ENCODE results near the gene OASL.

Gene OASL

DNA sequence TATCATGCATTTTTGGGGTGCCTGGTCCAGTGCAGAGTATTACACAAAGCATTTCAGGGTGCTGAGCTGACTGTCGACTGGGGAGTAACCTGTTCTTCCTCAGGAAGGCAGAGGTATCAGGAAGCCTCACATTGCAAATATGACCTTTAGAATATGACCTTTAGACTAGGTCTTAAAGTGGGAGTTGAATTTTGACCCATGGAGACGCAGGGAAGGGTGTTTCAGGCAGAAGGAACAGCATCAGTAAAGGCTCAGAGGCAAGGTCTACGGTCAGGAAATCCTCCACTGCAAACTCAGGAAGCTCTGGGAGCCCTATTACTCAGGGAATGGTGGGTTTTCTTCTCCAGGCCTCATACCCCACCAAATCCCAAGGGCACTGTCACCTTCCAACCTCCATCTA, 49.4 kb downstream of the OASL start:
- Histone ChIP-seq H3K27ac (no peak overlapping the region), H3K36me3 (ENCODE audit: insufficient read depth) (no peaks in the 10 kb centered on the region), H3K27me3 (ENCODE audit: insufficient read depth, low read depth) (no peaks in the 10 kb centered on the region), H3K4me2 (no peak overlapping the region), H2AFZ (ENCODE audit: low read depth) (no peak overlapping the region), H3K4me1 (ENCODE audit: low read depth, poor library complexity, severe bottlenecking) (no peaks in the 10 kb centered on the region), H3K4me3 (IDR thresholded peaks at IDR 0.05; ENCODE audit: insufficient read depth, low read depth, low read length) (no peak overlapping the region), H3K79me2 (ENCODE audit: insufficient read depth, low read depth) (no peaks in the 10 kb centered on the region), H3K9ac (no peak overlapping the region), H4K20me1 (ENCODE audit: insufficient read depth) (no peaks in the 10 kb centered on the region)
- TF ChIP-seq, protein P1, sequence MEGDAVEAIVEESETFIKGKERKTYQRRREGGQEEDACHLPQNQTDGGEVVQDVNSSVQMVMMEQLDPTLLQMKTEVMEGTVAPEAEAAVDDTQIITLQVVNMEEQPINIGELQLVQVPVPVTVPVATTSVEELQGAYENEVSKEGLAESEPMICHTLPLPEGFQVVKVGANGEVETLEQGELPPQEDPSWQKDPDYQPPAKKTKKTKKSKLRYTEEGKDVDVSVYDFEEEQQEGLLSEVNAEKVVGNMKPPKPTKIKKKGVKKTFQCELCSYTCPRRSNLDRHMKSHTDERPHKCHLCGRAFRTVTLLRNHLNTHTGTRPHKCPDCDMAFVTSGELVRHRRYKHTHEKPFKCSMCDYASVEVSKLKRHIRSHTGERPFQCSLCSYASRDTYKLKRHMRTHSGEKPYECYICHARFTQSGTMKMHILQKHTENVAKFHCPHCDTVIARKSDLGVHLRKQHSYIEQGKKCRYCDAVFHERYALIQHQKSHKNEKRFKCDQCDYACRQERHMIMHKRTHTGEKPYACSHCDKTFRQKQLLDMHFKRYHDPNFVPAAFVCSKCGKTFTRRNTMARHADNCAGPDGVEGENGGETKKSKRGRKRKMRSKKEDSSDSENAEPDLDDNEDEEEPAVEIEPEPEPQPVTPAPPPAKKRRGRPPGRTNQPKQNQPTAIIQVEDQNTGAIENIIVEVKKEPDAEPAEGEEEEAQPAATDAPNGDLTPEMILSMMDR (conservative IDR thresholded peaks at IDR 0.05; ENCODE audit: low read depth, low read length), result no peak

DNA sequence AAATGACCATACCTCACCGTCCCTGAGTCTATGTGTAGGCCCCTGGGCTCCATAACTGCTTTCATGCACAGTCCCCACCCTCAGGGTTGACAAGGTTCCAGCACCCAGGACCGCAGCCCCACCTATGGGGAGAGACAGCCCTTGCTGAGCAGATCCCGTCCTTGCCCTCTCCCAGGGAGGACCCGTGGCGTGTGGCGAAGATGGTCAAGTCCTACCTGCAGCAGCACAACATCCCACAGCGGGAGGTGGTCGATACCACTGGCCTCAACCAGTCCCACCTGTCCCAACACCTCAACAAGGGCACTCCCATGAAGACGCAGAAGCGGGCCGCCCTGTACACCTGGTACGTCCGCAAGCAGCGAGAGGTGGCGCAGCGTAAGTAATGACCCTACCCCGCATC, 50.4 kb downstream of the OASL start:
- H3K27me3 ChIP-seq (ENCODE audit: insufficient read depth, low read depth), result no peaks in the 10 kb centered on the region
- H3K27ac ChIP-seq, result no peak overlapping the region
- H3K9ac ChIP-seq, result no peak overlapping the region
- no peaks in the 10 kb centered on the region for H3K79me2 ChIP-seq (ENCODE audit: insufficient read depth, low read depth)
- H3K4me2 ChIP-seq, result no peak overlapping the region
- no peaks in the 10 kb centered on the region for H4K20me1 ChIP-seq (ENCODE audit: insufficient read depth)
- TF ChIP-seq, protein P1 (conservative IDR thresholded peaks at IDR 0.05; ENCODE audit: low read depth, low read length), result no peak
- no peak overlapping the region for H2AFZ ChIP-seq (ENCODE audit: low read depth)
- no peaks in the 10 kb centered on the region for H3K36me3 ChIP-seq (ENCODE audit: insufficient read depth)
- H3K4me3 ChIP-seq (IDR thresholded peaks at IDR 0.05; ENCODE audit: insufficient read depth, low read depth, low read length), result no peak overlapping the region
- H3K4me1 ChIP-seq (ENCODE audit: low read depth, poor library complexity, severe bottlenecking), result no peaks in the 10 kb centered on the region

DNA sequence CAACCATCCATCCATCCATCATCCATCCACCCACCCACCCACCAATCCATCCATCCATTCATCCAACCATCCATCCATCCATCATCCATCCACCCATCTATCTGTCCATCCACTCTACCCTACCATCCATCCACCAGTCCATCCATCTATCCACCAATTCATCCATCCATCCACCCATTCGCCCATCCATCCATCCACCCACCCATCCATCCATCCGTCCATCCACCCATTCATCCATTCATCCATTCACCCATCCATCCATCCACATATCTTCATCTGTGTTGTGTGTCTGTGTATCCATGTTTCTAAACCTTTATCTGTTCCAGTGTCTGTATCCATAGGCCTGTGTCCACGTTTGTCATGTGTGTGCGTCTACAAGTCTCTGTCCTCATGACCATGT, 50.8 kb downstream of the OASL start:
- no peak overlapping the region for H3K9ac ChIP-seq
- no peaks in the 10 kb centered on the region for H3K79me2 ChIP-seq (ENCODE audit: insufficient read depth, low read depth)
- H3K4me2 ChIP-seq, result no peak overlapping the region
- H3K4me3 ChIP-seq (IDR thresholded peaks at IDR 0.05; ENCODE audit: insufficient read depth, low read depth, low read length), result no peak overlapping the region
- H3K4me1 ChIP-seq (ENCODE audit: low read depth, poor library complexity, severe bottlenecking), result no peaks in the 10 kb centered on the region
- H3K36me3 ChIP-seq (ENCODE audit: insufficient read depth), result no peaks in the 10 kb centered on the region
- H3K27ac ChIP-seq, result no peak overlapping the region
- H4K20me1 ChIP-seq (ENCODE audit: insufficient read depth), result no peaks in the 10 kb centered on the region
- TF ChIP-seq, protein P1 (conservative IDR thresholded peaks at IDR 0.05; ENCODE audit: low read depth, low read length), result no peak
- no peak overlapping the region for H2AFZ ChIP-seq (ENCODE audit: low read depth)
- H3K27me3 ChIP-seq (ENCODE audit: insufficient read depth, low read depth), result no peaks in the 10 kb centered on the region

DNA sequence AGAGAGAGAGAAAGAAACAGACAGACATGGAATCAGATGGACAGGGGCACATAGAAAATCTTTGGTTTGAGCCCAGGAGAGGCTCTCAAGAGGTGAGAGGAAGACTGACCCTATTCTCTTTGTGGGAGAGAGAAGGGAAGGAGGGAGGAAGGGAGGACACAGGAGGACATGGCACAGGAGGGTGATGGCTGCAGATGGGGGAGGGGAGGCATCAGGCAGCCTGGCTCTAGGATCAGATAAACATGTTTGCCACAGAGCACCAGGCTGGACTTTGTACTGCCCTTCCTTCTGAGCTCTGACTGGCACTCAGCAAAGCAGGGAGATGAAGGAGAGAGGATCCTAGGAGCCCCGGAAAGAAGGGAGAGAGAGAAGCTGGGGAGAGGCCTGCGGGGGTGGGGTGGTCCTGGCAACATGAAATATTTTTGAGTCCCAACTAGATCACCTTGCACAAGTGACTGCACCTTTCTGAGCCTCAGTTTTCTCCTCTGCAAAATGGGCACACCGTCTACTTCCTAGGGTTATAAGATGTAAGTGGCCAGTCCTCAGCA, 54.6 kb downstream of the OASL start:
- no peaks in the 10 kb centered on the region for H3K27me3 ChIP-seq (ENCODE audit: insufficient read depth, low read depth)
- H2AFZ ChIP-seq (ENCODE audit: low read depth), result no peak overlapping the region
- H3K4me1 ChIP-seq (ENCODE audit: low read depth, poor library complexity, severe bottlenecking), result no peaks in the 10 kb centered on the region
- H3K27ac ChIP-seq, result no peak overlapping the region
- H4K20me1 ChIP-seq (ENCODE audit: insufficient read depth), result no peaks in the 10 kb centered on the region
- H3K36me3 ChIP-seq (ENCODE audit: insufficient read depth), result no peaks in the 10 kb centered on the region
- no peak overlapping the region for H3K9ac ChIP-seq
- H3K4me3 ChIP-seq (IDR thresholded peaks at IDR 0.05; ENCODE audit: insufficient read depth, low read depth, low read length), result no peak overlapping the region
- no peak overlapping the region for H3K4me2 ChIP-seq
- TF ChIP-seq, protein P1 (conservative IDR thresholded peaks at IDR 0.05; ENCODE audit: low read depth, low read length), result no peak
- H3K79me2 ChIP-seq (ENCODE audit: insufficient read depth, low read depth), result no peaks in the 10 kb centered on the region

Measured in KMS-11 (cell line).